Ishikawa (cell line): Measurements from ENCODE around the gene MICAL3.

Source experiments
- CEBPB ChIP-seq: IDR thresholded peaks from 2 replicates; pipeline ENCODE4 v1.6.1; 2012
- EP300 ChIP-seq: IDR thresholded peaks from 2 replicates; pipeline ENCODE4 v1.6.1; 2012; ENCODE audit warnings: borderline replicate concordance
- RAD21 ChIP-seq: IDR thresholded peaks from 2 replicates; pipeline ENCODE4 v1.6.1; 2012; ENCODE audit warnings: low read depth
- REST ChIP-seq: IDR thresholded peaks from 2 replicates; pipeline ENCODE4 v1.6.1; 2012; ENCODE audit warnings: low read depth, mild to moderate bottlenecking
- TAF1 ChIP-seq: IDR thresholded peaks from 2 replicates; pipeline ENCODE4 v1.6.1; 2012; ENCODE audit warnings: low read depth, mild to moderate bottlenecking
- TCF12 ChIP-seq: IDR thresholded peaks from 2 replicates; pipeline ENCODE4 v1.6.1; 2012; ENCODE audit warnings: low read depth
- YY1 ChIP-seq: IDR thresholded peaks from 2 replicates; pipeline ENCODE4 v1.6.1; 2012; ENCODE audit warnings: low read depth

GRCh38 chr22:17931400-17931825, 92.9 kb downstream of the MICAL3 start:
- no peak for TF ChIP-seq EP300
- TF ChIP-seq YY1 = no peak
- no peak for TF ChIP-seq CEBPB
- no peak for TF ChIP-seq TCF12
- no peak for TF ChIP-seq RAD21
- TF ChIP-seq TAF1 = no peak
- TF ChIP-seq REST = no peak
